Neutrophil (primary cell): ENCODE results near the gene CPB1.

ENCODE experiments used
- H3K27ac ChIP-seq: fragments of 200-600 bp; sonication (generic); 2 replicates; pipeline ENCODE4 v1.5.1; 2016; ENCODE audit warnings: mild to moderate bottlenecking, moderate library complexity
- H3K27me3 ChIP-seq: fragments of 200-600 bp; sonication (generic); 2 replicates; pipeline ENCODE4 v1.6.0; 2016; ENCODE audit warnings: mild to moderate bottlenecking
- H3K36me3 ChIP-seq: fragments of 200-600 bp; sonication (generic); 2 replicates; pipeline ENCODE4 v1.5.1; 2017
- H3K4me1 ChIP-seq, 2 experiments: fragments of 200-600 bp in 1 of 2; sonication (generic) in 1 of 2; 1 replicate in 1 of 2; 2 replicates in 1 of 2; pipeline versions ENCODE4 v1.5.1 to v1.6.1; 2013 to 2016; ENCODE audit warnings: low read depth in 1 of 2, low read length in 1 of 2, mild to moderate bottlenecking in 1 of 2, moderate library complexity in 1 of 2; ENCODE audit not compliant: control insufficient read depth in 1 of 2, insufficient read depth in 1 of 2
- H3K4me3 ChIP-seq, 2 experiments: fragments of 200-600 bp in 1 of 2; sonication (generic) in 1 of 2; 1 replicate in 1 of 2; 2 replicates in 1 of 2; pipeline ENCODE4 v1.5.1; 2013 to 2016; ENCODE audit warnings: low read depth in 1 of 2, low read length in 1 of 2, mild to moderate bottlenecking in 1 of 2, moderate library complexity in 1 of 2
- H3K9me3 ChIP-seq: fragments of 200-600 bp; sonication (generic); 2 replicates; pipeline ENCODE4 v1.5.1; 2016
- CTCF ChIP-seq: fragments of 200-600 bp; sonication (generic); IDR thresholded peaks from 2 replicates; pipeline ENCODE4 v1.5.1; 2016; ENCODE audit warnings: antibody characterized with exemption

CPB1 gene

GRCh38 chr3:148901987-148902791 lies 74.6 kb downstream of the CPB1 start:
- H3K27ac ChIP-seq, result no peak overlapping the region
- no peaks in the 10 kb centered on the region for H3K9me3 ChIP-seq
- TF ChIP-seq CTCF, result no peak
- H3K4me1 ChIP-seq, result no peaks in the 10 kb centered on the region
- no peak overlapping the region for H3K4me3 ChIP-seq
- H3K36me3 ChIP-seq, result no peaks in the 10 kb centered on the region
- no peaks in the 10 kb centered on the region for H3K27me3 ChIP-seq

- Histone ChIP-seq H3K27me3 (no peaks in the 10 kb centered on the region), H3K4me3 (no peak overlapping the region), H3K9me3 (no peaks in the 10 kb centered on the region), H3K4me1 (no peaks in the 10 kb centered on the region), H3K36me3 (no peaks in the 10 kb centered on the region), H3K27ac (no peak overlapping the region)
- TF ChIP-seq CTCF, result no peak
These were observed 75.4 kb downstream of the CPB1 start for GRCh38 chr3:148903022-148903442.

- Histone ChIP-seq H3K9me3 (no peaks in the 10 kb centered on the region), H3K27me3 (no peaks in the 10 kb centered on the region), H3K4me1 (no peaks in the 10 kb centered on the region), H3K4me3 (no peak overlapping the region), H3K36me3 (no peaks in the 10 kb centered on the region), H3K27ac (no peak overlapping the region)
- TF ChIP-seq CTCF, result no peak
These were observed 76.3 kb downstream of the CPB1 start for GRCh38 chr3:148903941-148904340.

- no peaks in the 10 kb centered on the region for H3K27me3 ChIP-seq
- no peaks in the 10 kb centered on the region for H3K4me1 ChIP-seq
- no peak for TF ChIP-seq CTCF
- no peaks in the 10 kb centered on the region for H3K9me3 ChIP-seq
- H3K36me3 ChIP-seq, result no peaks in the 10 kb centered on the region
- H3K27ac ChIP-seq, result no peak overlapping the region
- H3K4me3 ChIP-seq, result no peak overlapping the region
These were observed 79.1 kb downstream of the CPB1 start for GRCh38 chr3:148906667-148907066.
